SK-N-MC (cell line): ENCODE data around the gene MIX23.

Experiments
- EZH2 ChIP-seq: fragments of 200-600 bp; sonication (generic); IDR thresholded peaks from one replicate; pipeline ENCODE4 v1.6.1; 2017; ENCODE audit warnings: antibody characterized with exemption
- POLR2AphosphoS5 ChIP-seq: IDR thresholded peaks from 2 replicates; pipeline ENCODE4 v1.6.1; 2012; ENCODE audit warnings: mild to moderate bottlenecking, low read depth, low read length, borderline replicate concordance

DNA sequence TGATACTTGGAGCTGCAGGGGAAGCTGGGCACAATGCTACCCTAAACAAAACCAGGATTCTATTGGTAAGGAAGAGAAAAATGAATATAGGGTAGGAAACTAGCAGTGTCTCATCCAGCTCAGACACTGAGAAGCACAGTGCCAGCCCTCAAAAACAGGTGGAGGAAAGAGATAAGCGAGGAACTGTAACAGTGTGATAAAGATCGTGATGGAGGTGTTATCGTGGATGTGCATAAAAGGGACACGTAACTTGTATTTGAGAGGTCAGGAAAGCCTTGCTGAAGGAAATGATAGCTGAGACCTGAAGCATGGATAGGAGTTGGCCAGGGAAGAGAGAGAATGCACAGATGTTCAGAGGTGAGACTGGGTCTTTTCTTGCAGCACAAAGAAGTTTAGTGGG lies 27.4 kb downstream of the MIX23 start:
- TF ChIP-seq POLR2AphosphoS5 (no peak), EZH2 (no peak)
